ENCODE measurements around the gene KRR1.

- TF ChIP-seq POLR2A (IDR thresholded peaks at IDR 0.05), result no peak
- no peak for TF ChIP-seq EP300 (IDR thresholded peaks at IDR 0.05)
- TF ChIP-seq, protein P1, sequence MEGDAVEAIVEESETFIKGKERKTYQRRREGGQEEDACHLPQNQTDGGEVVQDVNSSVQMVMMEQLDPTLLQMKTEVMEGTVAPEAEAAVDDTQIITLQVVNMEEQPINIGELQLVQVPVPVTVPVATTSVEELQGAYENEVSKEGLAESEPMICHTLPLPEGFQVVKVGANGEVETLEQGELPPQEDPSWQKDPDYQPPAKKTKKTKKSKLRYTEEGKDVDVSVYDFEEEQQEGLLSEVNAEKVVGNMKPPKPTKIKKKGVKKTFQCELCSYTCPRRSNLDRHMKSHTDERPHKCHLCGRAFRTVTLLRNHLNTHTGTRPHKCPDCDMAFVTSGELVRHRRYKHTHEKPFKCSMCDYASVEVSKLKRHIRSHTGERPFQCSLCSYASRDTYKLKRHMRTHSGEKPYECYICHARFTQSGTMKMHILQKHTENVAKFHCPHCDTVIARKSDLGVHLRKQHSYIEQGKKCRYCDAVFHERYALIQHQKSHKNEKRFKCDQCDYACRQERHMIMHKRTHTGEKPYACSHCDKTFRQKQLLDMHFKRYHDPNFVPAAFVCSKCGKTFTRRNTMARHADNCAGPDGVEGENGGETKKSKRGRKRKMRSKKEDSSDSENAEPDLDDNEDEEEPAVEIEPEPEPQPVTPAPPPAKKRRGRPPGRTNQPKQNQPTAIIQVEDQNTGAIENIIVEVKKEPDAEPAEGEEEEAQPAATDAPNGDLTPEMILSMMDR (IDR thresholded peaks at IDR 0.05), result no peak
Observed at GRCh38 chr12:75528272-75528671, 16.9 kb upstream of the KRR1 start.
